Activated T-helper 1 cell treated with anti-CD3 and anti-CD28 coated beads, Interleukin-12 subunit alpha, Interleukin-12 subunit beta, Interleukin-2, Interleukin-4 antibody, amounts not matched to agents 30 ng/mL and 10 ng/mL and 1 ng/mL, durations not matched to agents 14 hours and 24 hours and 36 hours (primary cell): ENCODE results near the gene IRF4. TPM values are rescaled to one million over a fixed set of nuclear protein-coding genes. Genes with fewer than 3 reads are reported as not detected.

Experiments used
- DNase-seq: peaks from one replicate; pipeline ENCODE4 v3.0.0; 2021; ENCODE audit warnings: low spot score
- H3K27ac Mint-ChIP-seq: one replicate; pipeline ENCODE4 v1.8.0; 2021; ENCODE audit warnings: mild to moderate bottlenecking, mixed read lengths
- H3K27me3 Mint-ChIP-seq: one replicate; pipeline ENCODE4 v1.8.0; 2022; ENCODE audit warnings: mild to moderate bottlenecking, moderate library complexity, mixed read lengths; ENCODE audit not compliant: insufficient read depth
- H3K36me3 Mint-ChIP-seq: one replicate; pipeline ENCODE4 v1.8.0; 2021; ENCODE audit warnings: low read depth, mixed read lengths
- H3K4me1 Mint-ChIP-seq: one replicate; pipeline ENCODE4 v1.8.0; 2021; ENCODE audit warnings: low read depth, mixed read lengths
- H3K4me3 Mint-ChIP-seq: one replicate; pipeline ENCODE4 v1.8.0; 2021; ENCODE audit warnings: mild to moderate bottlenecking, moderate library complexity, mixed read lengths
- H3K9me3 Mint-ChIP-seq: one replicate; pipeline ENCODE4 v1.8.0; 2021; ENCODE audit warnings: mixed read lengths
- intact Hi-C: fragments of 100-400 bp; cut with micrococcal nuclease; formaldehyde crosslinking; loops from one replicate; pipeline ENCODE4 v1.15.1; 2024
- total RNA-seq: library from RNA; stranded (reverse); gene quantifications from 2 replicates; pipeline ENCODE4 v1.2.3, GENCODE V29; 2022

The IRF4 gene
- total RNA-seq, 1 donor from 2014 or later: 911 TPM

DNA sequence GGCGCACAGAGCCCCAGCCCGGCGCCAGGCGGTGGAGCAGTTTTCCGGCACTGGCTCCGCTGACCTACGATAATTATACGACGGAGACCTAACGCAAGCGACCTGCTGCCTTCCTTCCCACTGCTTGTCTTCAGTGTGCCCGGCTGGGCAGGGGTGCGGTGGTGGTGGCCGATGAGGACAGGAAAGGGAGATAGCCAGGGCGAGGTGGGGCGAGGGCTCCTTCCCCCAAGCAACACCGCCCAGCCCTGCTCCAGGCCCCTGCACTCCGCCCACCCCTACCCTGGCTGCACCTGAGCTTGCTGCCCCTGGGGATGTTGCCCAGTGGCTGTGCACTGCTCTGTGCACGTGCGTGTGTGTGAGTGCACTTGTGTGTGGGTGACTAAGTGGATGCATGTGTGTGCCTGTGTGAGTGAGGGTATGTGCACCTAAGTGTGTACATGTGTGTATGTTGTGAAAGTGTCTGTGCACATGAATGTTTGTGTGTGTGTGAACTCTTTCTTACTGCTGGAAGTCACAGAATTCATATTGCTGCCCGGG, 42.6 kb upstream of the IRF4 start:
- intact Hi-C loops: no loop called here
- no peak overlapping the region for H3K27ac Mint-ChIP-seq
- no peak for DNase-seq
- no peaks in the 10 kb centered on the region for H3K9me3 Mint-ChIP-seq
- H3K27me3 Mint-ChIP-seq: peaks cover 2% of the 10 kb centered on the region
- no peaks in the 10 kb centered on the region for H3K4me1 Mint-ChIP-seq
- H3K4me3 Mint-ChIP-seq: no peak overlapping the region
- peaks cover 7% of the 10 kb centered on the region for H3K36me3 Mint-ChIP-seq

DNA sequence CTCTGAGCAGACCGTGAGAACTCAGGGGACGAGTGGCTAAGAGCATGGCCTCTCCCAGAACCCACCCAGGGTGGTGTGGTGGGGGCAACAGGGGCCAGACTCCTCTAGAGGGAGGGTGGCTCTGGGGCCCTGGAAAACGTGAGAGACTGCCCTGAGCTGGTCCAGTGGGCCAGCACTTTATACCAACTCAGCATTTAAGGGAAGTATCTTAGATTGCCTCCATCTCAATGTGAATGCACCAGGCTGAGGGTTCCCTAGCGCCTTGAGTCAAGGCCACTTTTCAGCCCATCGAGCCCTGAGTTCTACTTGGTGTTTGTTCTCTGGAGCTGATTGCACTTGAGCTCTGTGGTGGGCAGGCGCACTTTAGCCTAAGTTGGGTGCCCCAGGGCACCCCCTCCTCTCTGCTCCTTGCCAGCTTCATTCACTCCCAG, 42.0 kb upstream of the IRF4 start:
- no peaks in the 10 kb centered on the region for H3K27me3 Mint-ChIP-seq
- peaks cover 7% of the 10 kb centered on the region for H3K36me3 Mint-ChIP-seq
- no peaks in the 10 kb centered on the region for H3K4me1 Mint-ChIP-seq
- H3K9me3 Mint-ChIP-seq: no peaks in the 10 kb centered on the region
- H3K4me3 Mint-ChIP-seq: no peak overlapping the region
- no peak for DNase-seq
- H3K27ac Mint-ChIP-seq: no peak overlapping the region
- intact Hi-C loops: no loop called here

DNA sequence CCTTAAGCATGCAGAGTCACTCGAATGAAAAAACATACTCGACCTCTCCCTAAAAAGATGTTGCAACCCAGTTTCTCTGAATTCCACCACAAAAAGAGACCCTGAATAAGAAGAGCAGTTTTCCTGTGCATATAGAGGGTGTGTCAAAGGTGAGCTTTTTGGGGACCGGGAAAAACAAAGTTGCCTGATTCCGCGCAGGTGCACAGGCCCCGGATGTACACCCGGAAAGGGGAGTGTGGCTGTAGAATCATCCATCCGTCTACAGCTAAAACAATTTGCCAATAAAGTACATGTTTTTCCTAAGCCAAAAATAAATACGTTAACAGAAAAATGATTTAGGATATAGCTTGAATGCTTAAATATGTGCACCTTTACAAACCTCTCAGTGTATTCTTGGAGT, 41.2 kb upstream of the IRF4 start:
- Mint-ChIP-seq H3K4me3 (no peak overlapping the region), H3K27me3 (no peaks in the 10 kb centered on the region), H3K9me3 (no peaks in the 10 kb centered on the region), H3K27ac (no peak overlapping the region), H3K4me1 (no peaks in the 10 kb centered on the region), H3K36me3 (peaks cover 7% of the 10 kb centered on the region)
- intact Hi-C loops: no loop called here
- DNase-seq: no peak

DNA sequence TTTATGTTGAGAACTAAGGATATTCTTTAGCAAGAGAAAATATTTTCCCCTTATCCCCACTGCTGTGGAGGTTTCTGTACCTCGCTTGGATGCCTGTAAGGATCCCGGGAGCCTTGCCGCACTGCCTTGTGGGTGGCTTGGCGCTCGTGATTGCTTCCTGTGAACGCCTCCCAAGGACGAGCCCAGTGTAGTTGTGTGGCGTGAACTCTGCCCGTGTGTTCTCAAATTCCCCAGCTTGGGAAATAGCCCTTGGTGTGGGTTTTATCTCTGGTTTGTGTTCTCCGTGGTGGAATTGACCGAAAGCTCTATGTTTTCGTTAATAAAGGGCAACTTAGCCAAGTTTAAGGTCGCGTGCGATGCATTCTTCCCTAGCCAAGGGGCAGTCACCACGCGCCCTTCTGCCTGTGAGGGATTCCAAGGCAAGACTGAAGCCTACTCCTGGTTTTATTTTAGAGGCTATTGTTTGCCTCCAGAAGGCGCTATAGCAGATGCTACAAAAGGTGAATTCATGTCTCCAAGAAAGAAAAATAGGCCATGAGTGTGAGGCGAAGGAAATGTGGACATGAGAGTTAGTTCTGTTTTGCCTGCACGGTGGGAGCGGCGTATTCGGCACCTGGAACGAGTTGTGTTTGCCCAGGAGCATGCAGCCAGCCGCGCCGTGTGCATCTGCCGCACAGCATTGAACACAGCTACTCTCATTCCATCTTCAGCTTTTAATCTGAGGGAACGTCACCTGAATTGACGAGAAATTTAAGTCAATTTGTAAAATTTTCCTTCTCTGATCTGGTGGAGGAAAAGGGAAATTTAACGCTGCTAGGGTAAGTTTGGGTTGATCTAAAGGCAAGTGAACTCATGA, 40.3 kb upstream of the IRF4 start:
- no peaks in the 10 kb centered on the region for H3K27me3 Mint-ChIP-seq
- no peaks in the 10 kb centered on the region for H3K9me3 Mint-ChIP-seq
- H3K27ac Mint-ChIP-seq: no peak overlapping the region
- peaks cover 7% of the 10 kb centered on the region for H3K36me3 Mint-ChIP-seq
- no peak for DNase-seq
- intact Hi-C loops: no loop called here
- H3K4me3 Mint-ChIP-seq: no peak overlapping the region
- no peaks in the 10 kb centered on the region for H3K4me1 Mint-ChIP-seq

DNA sequence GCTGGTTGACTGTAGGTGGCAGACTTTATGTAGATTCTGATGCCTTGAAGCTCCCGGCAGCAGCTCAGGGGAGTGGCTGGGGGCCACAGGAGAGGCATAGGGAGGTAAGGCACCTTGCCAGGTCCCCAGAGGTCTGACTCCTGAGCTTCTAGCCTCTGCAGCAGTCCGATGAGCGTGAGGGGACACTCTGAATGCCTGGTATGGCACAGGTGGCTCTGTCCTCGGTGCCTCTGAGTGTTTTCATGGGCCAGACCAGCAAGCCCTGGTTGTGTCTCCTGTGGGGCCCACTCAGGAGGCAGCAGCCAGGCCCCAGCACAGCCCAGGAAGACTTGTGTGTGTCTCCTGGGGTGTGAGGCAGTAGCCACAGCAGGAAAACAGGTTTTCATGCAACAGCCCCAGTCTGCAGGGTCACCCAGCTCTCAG, 39.7 kb upstream of the IRF4 start:
- no peak for DNase-seq
- H3K4me1 Mint-ChIP-seq: peaks cover 1% of the 10 kb centered on the region
- H3K4me3 Mint-ChIP-seq: no peak overlapping the region
- H3K27me3 Mint-ChIP-seq: no peaks in the 10 kb centered on the region
- H3K36me3 Mint-ChIP-seq: peaks cover 7% of the 10 kb centered on the region
- H3K9me3 Mint-ChIP-seq: no peaks in the 10 kb centered on the region
- intact Hi-C loops: no loop called here
- H3K27ac Mint-ChIP-seq: no peak overlapping the region

DNA sequence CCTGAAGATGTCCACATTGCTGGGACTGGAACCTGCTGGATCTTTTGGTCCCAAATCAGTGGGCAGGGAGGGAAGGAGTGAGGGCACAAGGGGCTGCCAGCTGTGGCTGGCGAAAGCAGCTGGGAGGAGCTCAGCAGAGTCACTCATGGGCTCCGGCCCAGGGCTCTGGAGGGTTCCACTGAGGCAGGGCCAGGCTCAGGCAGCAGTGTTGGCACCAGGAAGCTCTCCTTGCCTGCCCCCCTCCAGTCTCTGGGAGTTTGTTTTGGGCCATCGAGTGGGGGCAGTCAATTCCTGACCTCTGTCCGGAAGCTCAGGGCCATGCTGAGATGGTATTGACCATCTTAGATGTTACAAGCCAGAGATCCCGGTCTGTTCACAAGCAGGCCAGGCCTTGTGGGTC, 39.1 kb upstream of the IRF4 start:
- no peaks in the 10 kb centered on the region for H3K9me3 Mint-ChIP-seq
- peaks cover 7% of the 10 kb centered on the region for H3K36me3 Mint-ChIP-seq

DNA sequence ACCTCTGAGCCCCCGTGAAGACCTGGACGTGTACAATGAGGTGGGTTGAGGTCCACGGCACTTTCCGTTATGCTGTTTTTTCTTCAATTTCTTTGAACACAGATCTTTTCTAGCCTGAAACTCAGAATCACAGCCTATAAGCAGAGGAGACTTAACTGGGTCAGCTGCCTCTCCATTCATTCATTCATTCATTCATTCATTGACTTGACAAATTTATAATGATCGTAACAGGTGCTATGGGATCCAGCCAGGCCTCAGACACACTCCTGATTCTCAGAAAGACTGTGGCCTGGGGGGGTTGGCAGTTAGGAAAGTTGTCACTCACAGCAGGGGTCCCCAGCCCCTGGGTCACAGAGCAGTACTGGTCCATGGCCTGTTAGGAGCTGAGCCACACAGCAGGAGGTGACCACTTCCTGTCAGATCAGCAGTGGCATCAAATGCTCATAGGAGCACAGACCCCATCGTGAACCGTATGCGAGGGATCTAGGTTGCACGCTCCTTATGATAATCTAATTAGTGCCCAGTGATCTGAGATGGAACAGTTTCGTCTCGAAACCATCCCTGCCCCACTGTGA, 38.6 kb upstream of the IRF4 start:
- peaks cover 4% of the 10 kb centered on the region for H3K4me1 Mint-ChIP-seq
- H3K36me3 Mint-ChIP-seq: peaks cover 7% of the 10 kb centered on the region
- intact Hi-C loops: no loop called here

More for the DNA sequence above, 39.1 kb upstream of the IRF4 start:
- Mint-ChIP-seq H3K27ac (no peak overlapping the region), H3K4me1 (peaks cover 4% of the 10 kb centered on the region), H3K27me3 (no peaks in the 10 kb centered on the region), H3K4me3 (no peak overlapping the region)
- intact Hi-C loops: no loop called here
- no peak for DNase-seq

DNA sequence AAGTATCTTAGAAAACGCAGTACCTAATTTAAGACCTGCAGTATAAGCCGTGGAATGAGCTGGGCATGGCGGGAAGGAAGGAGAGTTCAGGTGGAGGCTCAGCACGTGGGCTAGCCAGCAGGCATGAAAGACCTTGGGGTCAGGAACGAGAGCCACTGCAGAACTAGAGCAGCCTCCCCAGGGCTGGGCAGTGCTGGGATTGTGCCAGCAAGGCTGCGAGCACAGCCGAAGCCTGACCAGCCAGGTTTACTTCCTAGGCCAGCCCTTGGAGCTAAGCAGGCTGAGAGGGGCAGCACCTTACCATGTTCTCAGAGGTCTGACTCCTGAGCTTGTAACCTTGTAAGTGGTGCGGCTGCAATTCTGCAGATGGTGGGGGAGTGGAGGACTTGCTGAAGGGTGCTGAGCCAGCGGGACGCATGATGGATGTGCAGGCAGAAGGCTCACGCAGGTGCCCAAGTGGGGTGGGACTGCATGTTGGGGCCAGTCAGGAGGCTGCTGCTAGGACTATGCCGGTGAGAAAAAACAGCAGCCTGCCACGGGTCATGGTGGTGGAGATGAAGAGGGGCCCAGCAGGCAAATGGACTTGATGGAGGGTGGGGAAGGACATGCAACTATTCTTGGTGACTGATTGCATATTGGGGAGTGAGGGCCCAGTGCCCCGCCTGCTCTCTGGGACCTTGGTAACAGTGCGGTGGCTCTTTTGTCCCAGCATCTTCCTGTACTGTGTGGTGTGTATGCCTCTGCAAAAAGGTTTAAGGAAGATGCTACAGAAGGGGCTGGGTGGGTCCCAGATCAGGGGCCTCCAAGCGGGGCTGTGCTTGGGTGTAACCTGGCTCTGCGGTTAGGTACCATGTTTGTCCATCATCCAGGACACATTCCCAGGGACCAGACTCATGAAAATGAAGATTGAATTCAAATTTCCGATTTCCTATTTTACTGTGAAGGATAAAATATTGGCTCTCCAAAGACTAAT, 37.6 kb upstream of the IRF4 start:
- Mint-ChIP-seq H3K27ac (no peak overlapping the region), H3K27me3 (no peaks in the 10 kb centered on the region), H3K4me1 (peaks cover 4% of the 10 kb centered on the region), H3K36me3 (peaks cover 2% of the 10 kb centered on the region), H3K9me3 (no peaks in the 10 kb centered on the region), H3K4me3 (no peak overlapping the region)
- no peak for DNase-seq
- intact Hi-C loops: no loop called here

More for the DNA sequence above, 38.6 kb upstream of the IRF4 start:
- no peaks in the 10 kb centered on the region for H3K27me3 Mint-ChIP-seq
- H3K9me3 Mint-ChIP-seq: no peaks in the 10 kb centered on the region
- no peak for DNase-seq
- H3K27ac Mint-ChIP-seq: no peak overlapping the region
- H3K4me3 Mint-ChIP-seq: no peak overlapping the region

DNA sequence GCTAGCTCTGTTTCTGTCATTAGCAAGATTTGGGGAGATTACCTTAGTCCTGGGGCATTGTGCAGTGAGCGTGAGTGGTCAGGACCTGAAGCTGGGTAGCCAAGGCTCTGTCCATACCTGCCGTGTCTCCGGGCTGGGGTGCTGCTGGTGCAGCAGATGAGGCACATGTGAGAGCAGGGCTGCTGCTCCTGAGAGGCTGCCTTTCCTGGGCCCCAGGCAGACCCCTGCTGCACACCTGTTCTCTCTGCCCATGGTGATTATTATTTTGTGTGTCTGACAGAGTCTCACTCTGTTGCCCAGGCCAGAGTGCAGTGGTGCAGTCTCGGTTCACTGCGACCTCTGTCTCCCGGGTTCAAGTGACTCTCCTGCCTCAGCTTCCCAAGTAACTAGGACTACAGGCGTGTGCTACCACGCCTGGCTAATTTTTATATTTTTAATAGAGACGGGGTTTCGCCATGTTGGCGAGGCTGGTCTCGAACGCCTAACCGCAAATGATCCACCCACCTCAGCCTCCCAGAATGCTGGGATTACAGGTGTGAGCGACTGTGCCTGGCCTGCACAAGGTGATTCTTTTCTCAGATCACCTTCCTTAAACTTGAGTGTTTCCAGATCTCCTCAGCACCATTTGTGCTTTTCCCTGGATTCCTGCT, 36.8 kb upstream of the IRF4 start:
- H3K27me3 Mint-ChIP-seq: no peaks in the 10 kb centered on the region
- no peaks in the 10 kb centered on the region for H3K9me3 Mint-ChIP-seq
- DNase-seq: no peak
- intact Hi-C loops: no loop called here
- H3K27ac Mint-ChIP-seq: no peak overlapping the region
- peaks cover 2% of the 10 kb centered on the region for H3K36me3 Mint-ChIP-seq
- H3K4me1 Mint-ChIP-seq: peaks cover 4% of the 10 kb centered on the region
- H3K4me3 Mint-ChIP-seq: no peak overlapping the region

DNA sequence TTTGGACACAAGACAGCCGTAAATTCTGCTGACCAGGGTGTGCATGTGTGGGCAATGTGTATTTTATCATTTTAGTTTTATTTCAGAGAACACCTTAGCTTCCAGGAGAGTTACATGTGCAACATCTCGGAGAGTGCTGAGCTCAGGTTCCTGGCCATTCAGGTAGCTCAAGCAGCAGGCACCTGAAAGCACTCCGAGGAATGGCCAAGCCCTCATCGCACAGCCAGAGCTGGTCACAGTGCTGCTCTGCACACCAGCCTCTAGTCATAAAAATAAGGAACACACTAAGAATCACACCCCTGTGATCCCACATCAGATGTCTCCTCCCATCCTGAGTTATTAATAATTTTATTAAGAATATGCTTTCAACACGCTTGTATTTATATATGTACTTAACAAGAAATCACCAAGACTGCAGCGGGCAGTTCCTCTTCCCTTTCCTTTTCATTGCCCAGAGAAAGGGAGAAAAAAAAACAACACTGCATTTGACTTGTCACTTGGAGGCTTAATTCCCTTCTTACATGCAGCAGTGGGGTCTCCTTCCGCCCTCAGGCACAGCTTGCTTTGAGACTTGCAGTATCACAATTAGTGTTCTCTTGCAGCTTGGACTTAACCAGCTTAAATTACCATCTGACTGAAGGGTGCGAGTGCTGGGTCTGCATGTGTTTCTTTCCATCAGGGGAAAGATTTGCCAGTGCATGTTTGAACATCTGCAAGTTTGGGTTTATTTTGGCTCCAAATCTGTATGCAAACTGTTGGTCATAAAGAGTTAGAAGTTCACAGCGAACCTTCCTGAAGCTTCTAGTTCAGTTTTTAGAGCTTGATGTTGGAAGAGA, 36.0 kb upstream of the IRF4 start:
- H3K4me1 Mint-ChIP-seq: peaks cover 4% of the 10 kb centered on the region
- no peak for DNase-seq
- no peak overlapping the region for H3K4me3 Mint-ChIP-seq
- no peaks in the 10 kb centered on the region for H3K9me3 Mint-ChIP-seq
- intact Hi-C loops: no loop called here
- H3K36me3 Mint-ChIP-seq: peaks cover 2% of the 10 kb centered on the region
- no peak overlapping the region for H3K27ac Mint-ChIP-seq
- no peaks in the 10 kb centered on the region for H3K27me3 Mint-ChIP-seq

DNA sequence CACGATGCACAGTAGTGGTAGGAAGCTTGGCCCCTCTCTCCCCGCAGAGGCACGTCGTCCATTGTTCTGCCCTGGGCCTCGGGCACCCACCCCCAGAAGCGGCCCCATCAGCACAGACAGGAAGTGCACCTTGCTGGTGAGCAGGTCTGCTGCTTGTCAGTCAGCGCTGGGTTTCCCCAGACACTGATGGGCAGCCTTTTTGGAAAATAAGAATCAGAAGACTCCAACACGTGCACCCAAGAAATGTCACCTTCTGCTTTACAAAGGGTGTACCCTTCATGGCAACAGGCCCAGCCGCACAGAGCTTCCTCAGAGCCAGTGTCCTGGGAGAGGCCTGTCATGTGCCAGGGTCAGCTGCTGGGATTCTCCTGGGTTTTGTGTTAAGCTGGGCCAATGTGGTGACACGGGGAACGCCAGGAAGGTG, 34.7 kb upstream of the IRF4 start:
- no peak overlapping the region for H3K4me3 Mint-ChIP-seq
- H3K27ac Mint-ChIP-seq: no peak overlapping the region
- H3K36me3 Mint-ChIP-seq: no peaks in the 10 kb centered on the region

More for the DNA sequence above, 34.7 kb upstream of the IRF4 start:
- no peak for DNase-seq
- intact Hi-C loops: no loop called here
- H3K4me1 Mint-ChIP-seq: peaks cover 4% of the 10 kb centered on the region
- H3K9me3 Mint-ChIP-seq: no peaks in the 10 kb centered on the region
- H3K27me3 Mint-ChIP-seq: no peaks in the 10 kb centered on the region
